Peyer's patch (tissue), 4 donors: ENCODE measurements around the gene TUBG2.

ENCODE experiments used
- CTCF ChIP-seq, 6 experiments: fragments of 450-650 bp in 4 of 6; fragments of 200-600 bp in 2 of 6; sonication (generic) in 1 of 6; IDR thresholded peaks; one replicate each; pipeline ENCODE4 v1.5.1; 2017 to 2019; ENCODE audit warnings: antibody characterized with exemption in 6 of 6, mild to moderate bottlenecking in 3 of 6, moderate library complexity in 1 of 6
- POLR2A ChIP-seq, 2 donors: fragments of 450-650 bp; IDR thresholded peaks; one replicate each; pipeline ENCODE4 v1.5.1; 2017; ENCODE audit warnings: antibody characterized with exemption in 2 of 2, mild to moderate bottlenecking in 2 of 2, moderate library complexity in 2 of 2

GRCh38 chr17:42670789-42671657 is 11.9 kb downstream of the TUBG2 start:
- no peak for TF ChIP-seq CTCF (IDR thresholded peaks at IDR 0.05)
- TF ChIP-seq POLR2A (IDR thresholded peaks at IDR 0.05) = no peak
